Measurements from ENCODE around the gene CCND3. TPM values are rescaled to one million over a fixed set of nuclear protein-coding genes. Genes with fewer than 3 reads are reported as not detected.

The CCND3 gene
- total RNA-seq, 1 donor from 2014 or later = 14.7 TPM

Other genes with a start within 250 kb of the CCND3 start
- 8.9 TPM for gene TFEB, start 206.2 kb downstream of the CCND3 start, total RNA-seq
- 0.63 TPM for gene PGC, start 194.4 kb downstream of the CCND3 start, total RNA-seq
- gene FRS3, start 161.9 kb downstream of the CCND3 start, total RNA-seq = 4.4 TPM
- 7.3 TPM for gene PRICKLE4, start 161.0 kb downstream of the CCND3 start, total RNA-seq
- gene TOMM6, start 154.1 kb downstream of the CCND3 start, total RNA-seq = 72.3 TPM
- gene USP49, start 46.4 kb downstream of the CCND3 start, total RNA-seq = 1.9 TPM
- gene MED20, start 20.7 kb downstream of the CCND3 start, total RNA-seq = 9.4 TPM
- 5.3 TPM for gene BYSL, start 20.3 kb downstream of the CCND3 start, total RNA-seq
- gene TAF8, start 108.7 kb upstream of the CCND3 start, total RNA-seq = 13.1 TPM
- 0.38 TPM for gene C6orf132, start 200.8 kb upstream of the CCND3 start, total RNA-seq
- not detected for gene GUCA1A, start 231.6 kb upstream of the CCND3 start, total RNA-seq

All from left lobe of liver (tissue), 1 donor.